ENCODE data around the gene NTSR1.

GRCh38 chr20:62790075-62790474 lies 81.4 kb downstream of the NTSR1 start:
- no peak for TF ChIP-seq FOXA1 (IDR thresholded peaks at IDR 0.05)
- no peak for TF ChIP-seq REST (IDR thresholded peaks at IDR 0.05)
- TF ChIP-seq ATF3 (IDR thresholded peaks at IDR 0.05), result no peak
- TF ChIP-seq CTCF (IDR thresholded peaks at IDR 0.05; ENCODE audit: low read depth, low read length, missing input control), result no peak
